GM10248 (cell line): Measurements from ENCODE around the gene OR6S1.
"Not testable (repeated sequence)": the region's sequence is repeated elsewhere in the genome, so short reads cannot be mapped to it uniquely, and the experiment has no call there.

ENCODE experiments used
- CTCF ChIA-PET: fragments of 300-600 bp; sonication (Branson Sonifier 250); formaldehyde crosslinking; extraction: SDS; loops from one replicate; lab custom pipeline; 2021; ENCODE audit warnings: antibody characterized with exemption; lab: Yijun Ruan, JAX
- POLR2A ChIA-PET: fragments of 350-650 bp; sonication (Branson Sonifier 250); formaldehyde crosslinking; extraction: SDS; loops from one replicate; lab custom pipeline; 2020; ENCODE audit warnings: antibody characterized with exemption; lab: Yijun Ruan, JAX
- DNase-seq: peaks from one replicate; pipeline ENCODE4 v3.0.0; 2012; ENCODE audit errors: extremely low spot score
- CTCF ChIP-seq: IDR thresholded peaks from 2 replicates; pipeline ENCODE4 v1.5.1; 2012; ENCODE audit warnings: mild to moderate bottlenecking, low read depth; ENCODE audit errors: extremely low read depth, missing control alignments, control extremely low read depth

The OR6S1 gene

GRCh38 chr14:20602583-20602982, 38.9 kb downstream of the OR6S1 start:
- no peak for DNase-seq
- TF ChIP-seq CTCF = no peak
- CTCF ChIA-PET = interaction anchor here (1.0 to 1.1 kb wide), 3 partner anchors 17 to 276 kb away, joined by 3 to 4 read pairs (median 3); no protein-coding TSS in a partner anchor
- POLR2A ChIA-PET = no interaction called here

- TF ChIP-seq CTCF = no peak
- CTCF ChIA-PET = interaction anchor here (1.6 kb wide), 1 partner anchor 50 kb away, joined by 3 read pairs; no protein-coding TSS in a partner anchor
Observed at GRCh38 chr14:20601522-20601921, 40.0 kb downstream of the OR6S1 start.

GRCh38 chr14:20597108-20597507, 44.4 kb downstream of the OR6S1 start:
- DNase-seq = no peak
- CTCF ChIA-PET = interaction anchor here (1.1 to 1.6 kb wide), 3 partner anchors 9 to 11 kb away, joined by 3 to 7 read pairs (median 6); partner anchors contain the start of gene RNASE11
- POLR2A ChIA-PET = no interaction called here
- no peak for TF ChIP-seq CTCF

More at GRCh38 chr14:20601522-20601921, 40.0 kb downstream of the OR6S1 start:
- POLR2A ChIA-PET = no interaction called here
- DNase-seq = no peak

- POLR2A ChIA-PET, CTCF ChIA-PET, DNase-seq: not testable (repeated sequence)
Observed at GRCh38 chr14:20595726-20596125, 45.8 kb downstream of the OR6S1 start.

- no peak for TF ChIP-seq CTCF
- POLR2A ChIA-PET = no interaction called here
- DNase-seq = no peak
- CTCF ChIA-PET = no interaction called here
Observed at GRCh38 chr14:20592574-20592973, 48.9 kb downstream of the OR6S1 start.

GRCh38 chr14:20591235-20591634, 50.3 kb downstream of the OR6S1 start, which contains the start of gene RNASE12:
Gene RNASE12 (minus strand): TSS chr14:20591376. CDS start chr14:20590723, 653 bp downstream.
- no peak for TF ChIP-seq CTCF
- POLR2A ChIA-PET = no interaction called here
- CTCF ChIA-PET = no interaction called here
- DNase-seq = no peak
